ENCODE results near the gene PIAS2.
"Not testable (repeated sequence)": the region's sequence is repeated elsewhere in the genome, so short reads cannot be mapped to it uniquely, and the experiment has no call there.

- not testable (repeated sequence) for TF ChIP-seq CTCF (conservative IDR thresholded peaks at IDR 0.05; ENCODE audit: low read depth in 2 of 2); NANOG (IDR thresholded peaks at IDR 0.05; ENCODE audit: borderline replicate concordance); POLR2AphosphoS5 (IDR thresholded peaks at IDR 0.05; ENCODE audit: low read depth); JUNB (IDR thresholded peaks at IDR 0.05; ENCODE audit: unreplicated experiment); EZH2phosphoT487 (IDR thresholded peaks at IDR 0.05; ENCODE audit: unreplicated experiment); REST (IDR thresholded peaks at IDR 0.05; ENCODE audit: unreplicated experiment); STAT1 (IDR thresholded peaks at IDR 0.05; ENCODE audit: unreplicated experiment); EZH2 (IDR thresholded peaks at IDR 0.05; ENCODE audit: low read depth, unreplicated experiment); ZNF114 (CRISPR knock-in tag; IDR thresholded peaks at IDR 0.05)
These were observed 52.1 kb downstream of the PIAS2 start for GRCh38 chr18:46865245-46865644.
